GM10847 (cell line): ENCODE data around the gene PARP8.

Source experiments
- POLR2A ChIP-seq: IDR thresholded peaks from 2 replicates; pipeline ENCODE4 v1.6.1; 2011; ENCODE audit not compliant: insufficient read length; ENCODE audit errors: extremely low read depth

The PARP8 gene

DNA sequence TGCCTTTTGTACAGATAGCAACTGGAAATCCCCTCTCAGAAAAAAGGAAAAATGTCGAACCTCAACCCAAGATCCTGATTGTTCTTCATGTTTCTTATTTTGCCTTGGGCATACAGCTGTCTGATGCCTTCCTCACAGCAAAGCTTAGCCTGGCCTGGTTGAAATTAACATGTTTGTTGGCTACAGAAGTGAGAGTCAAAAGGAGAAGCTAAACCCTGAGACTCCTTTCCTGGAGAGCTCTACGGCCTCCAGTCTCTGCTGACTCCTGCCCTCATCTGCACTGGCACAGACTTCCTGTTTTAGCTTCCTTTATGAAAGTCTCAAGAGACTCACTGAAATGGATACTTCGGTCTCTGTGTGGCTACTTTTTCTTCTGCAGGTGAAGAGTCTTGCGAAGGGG lies 186.7 kb downstream of the PARP8 start:
- TF ChIP-seq POLR2A: no peak

DNA sequence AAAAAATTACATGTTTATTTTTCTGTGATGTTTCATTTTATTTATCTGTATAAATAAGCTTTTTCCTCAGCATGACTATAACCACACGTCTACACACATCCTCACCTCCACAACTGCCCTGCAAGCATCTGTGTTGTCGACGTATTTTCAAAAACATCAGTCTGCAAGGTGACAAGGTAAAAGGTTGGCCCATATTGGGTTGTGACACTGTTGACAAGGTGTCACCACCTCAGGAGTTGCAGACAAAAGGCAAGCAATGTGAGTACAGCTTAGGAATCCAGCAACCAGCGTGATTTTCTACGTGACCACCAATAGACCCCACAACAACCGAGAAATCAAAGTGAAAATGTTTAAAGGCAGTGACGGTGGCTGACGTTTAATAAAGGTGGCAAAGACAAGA lies 187.6 kb downstream of the PARP8 start:
- TF ChIP-seq POLR2A: no peak

DNA sequence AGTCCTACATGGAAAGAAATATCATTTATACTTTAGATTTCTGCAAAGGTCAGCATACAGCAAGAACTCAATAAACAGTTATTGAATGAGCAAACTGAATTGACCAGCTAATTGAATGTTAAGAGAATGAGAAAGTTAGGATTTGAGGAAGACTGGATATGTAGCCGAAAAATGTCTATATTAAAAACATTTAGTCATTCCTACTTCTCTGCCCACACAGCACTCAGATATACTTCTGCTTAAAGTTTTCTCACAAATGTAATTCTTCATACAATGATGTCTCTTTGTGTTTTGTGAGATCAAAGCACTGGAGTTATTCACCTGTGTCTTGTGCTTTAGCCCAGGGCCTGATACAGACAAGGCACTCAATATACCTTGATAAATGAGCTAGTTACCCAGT lies 188.6 kb downstream of the PARP8 start:
- no peak for TF ChIP-seq POLR2A

DNA sequence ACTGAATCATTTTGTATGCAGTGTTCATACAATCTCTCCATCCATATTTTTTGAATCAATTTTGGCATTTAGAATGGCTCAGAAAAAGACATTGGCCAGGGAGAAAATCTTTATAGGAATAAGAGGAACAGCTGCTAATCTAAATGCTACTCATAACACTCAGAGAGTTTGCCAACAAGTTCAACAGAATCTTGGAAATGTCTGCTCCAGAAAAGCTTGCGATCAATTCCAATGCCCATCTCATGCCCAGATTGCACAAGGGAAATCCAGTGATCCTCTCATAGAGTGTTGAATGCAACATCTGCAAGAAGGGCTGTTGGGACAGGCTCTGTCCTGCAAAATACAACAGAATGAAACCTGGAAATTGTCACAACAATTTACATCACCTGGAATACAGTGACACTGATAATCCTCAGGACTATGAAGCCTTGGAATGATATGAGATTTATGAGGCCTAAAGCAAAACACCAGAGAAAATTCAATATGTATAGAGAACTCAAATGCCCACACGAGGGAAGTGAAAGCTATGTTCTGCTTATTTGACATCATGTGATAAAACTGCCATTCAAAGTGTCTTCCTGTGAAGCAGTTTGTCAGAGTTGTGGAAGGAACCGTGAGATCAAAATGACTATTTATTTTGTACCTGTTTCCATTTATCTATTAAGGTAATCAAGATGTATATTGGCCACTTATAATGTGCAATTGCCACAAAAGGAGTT lies 190.1 kb downstream of the PARP8 start:
- no peak for TF ChIP-seq POLR2A

DNA sequence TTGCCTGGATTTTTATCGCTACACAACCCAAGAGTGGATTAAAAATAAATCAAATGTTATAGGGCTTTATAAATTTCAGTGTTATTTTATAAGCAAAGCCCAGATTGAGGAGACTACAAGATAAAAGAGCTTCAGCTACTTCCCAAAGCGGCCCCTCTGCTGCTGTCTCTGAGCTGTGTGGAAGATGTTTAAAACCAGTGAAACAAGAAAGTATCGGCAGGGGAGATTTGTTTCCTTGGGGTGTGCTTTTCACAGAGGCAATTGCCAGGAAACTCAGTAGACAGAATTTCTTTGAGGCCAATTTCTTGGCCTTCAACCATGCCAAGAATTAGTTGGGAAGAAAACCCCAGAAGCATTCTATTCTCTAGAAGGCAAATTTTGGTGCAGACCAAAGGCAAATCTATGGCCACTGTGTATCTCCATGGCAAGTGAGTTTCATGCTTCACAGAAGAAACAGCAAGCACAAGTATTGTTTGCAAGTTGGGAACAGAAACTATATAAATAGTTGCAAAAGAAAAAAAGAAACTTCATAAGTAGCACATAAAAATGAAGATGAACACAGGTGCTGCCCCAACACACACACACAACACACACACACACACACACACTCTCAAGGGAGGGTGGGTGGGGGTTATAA lies 197.2 kb downstream of the PARP8 start:
- no peak for TF ChIP-seq POLR2A

DNA sequence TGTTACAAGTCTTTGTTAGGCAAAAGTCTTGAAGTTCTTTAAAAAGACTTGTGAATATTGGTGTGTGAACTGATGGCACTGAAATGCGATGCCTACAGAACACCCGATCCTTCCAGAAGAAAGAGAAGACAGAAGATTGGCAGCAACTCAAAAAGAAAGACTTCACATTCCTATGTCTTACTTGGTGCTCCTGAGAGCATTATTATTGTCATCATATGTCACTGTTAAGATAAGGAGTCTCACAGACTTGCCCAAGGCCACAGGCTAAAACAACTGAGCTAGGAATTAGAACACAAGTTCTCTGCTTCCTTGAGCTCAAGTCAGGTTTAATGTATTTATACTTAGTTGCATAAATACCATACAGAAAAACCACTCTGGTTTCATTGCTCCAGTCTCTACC lies 198.0 kb downstream of the PARP8 start:
- no peak for TF ChIP-seq POLR2A

DNA sequence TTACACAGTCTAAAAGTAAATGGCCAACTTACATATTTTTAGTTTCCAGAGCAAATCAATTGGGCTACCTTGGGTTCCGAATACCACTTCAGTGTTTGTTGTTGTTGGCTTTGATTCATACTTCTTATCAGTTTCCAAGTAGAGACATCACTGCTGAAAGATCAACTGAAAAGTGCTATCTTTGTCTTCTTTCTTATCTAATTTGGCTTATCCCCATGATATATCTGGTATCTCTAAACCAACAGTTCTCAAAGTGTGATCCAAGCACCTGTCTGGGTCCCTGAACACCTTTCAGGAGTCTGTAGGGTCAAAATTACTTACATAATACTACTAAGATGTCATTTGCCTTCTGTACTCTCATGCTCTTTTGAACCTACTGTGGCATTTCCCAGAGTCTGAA lies 200.0 kb downstream of the PARP8 start:
- TF ChIP-seq POLR2A: no peak

DNA sequence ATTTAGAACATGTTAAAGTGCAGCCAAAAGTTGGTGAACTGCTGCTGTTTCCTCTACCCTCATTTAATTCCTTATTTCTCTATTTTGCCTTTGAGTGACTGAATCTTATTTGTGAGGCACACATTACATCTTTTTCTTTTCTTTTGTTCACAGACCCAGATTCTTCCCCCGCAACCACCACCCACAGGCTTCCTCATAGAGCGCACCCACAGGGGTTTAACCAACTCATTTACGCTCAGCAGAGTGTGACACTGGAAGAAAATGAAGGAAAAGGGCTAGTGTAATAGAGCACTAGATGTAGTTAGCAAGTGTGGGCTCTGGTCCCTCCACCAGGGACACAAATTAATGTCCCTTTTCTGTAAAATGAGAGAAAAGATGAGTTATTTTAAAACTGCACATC lies 200.7 kb downstream of the PARP8 start:
- TF ChIP-seq POLR2A: no peak

DNA sequence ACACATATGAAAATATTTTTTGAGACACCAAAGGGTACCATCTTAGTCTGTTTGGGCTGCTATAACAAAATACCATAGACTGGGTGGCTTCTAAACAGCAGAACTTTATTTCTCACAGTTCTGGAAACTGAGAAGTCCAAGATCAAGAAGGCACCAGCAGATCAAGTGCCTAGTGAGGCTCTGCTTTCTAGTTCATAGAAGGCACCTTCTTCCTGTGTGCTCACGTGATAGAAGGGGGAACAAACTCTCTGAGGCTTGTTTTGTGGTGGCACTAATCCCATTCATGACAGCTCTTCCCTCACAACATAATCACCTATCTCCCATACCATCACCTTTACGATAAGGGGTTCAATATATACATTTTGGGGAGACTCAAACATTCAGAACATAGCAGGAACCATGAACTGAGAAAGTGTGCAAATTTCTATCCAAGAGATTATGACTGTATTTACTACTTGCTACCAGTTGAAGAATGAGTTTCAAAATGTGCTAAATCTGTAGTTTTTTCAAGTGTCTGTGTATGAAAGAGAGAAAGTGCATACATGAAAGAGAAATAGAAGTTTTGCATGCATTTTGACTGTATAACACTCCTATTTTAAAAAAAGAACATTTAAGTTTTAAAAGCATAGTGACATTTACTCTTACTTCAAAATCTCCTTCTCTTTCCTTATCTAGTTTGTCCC lies 207.3 kb downstream of the PARP8 start:
- no peak for TF ChIP-seq POLR2A

DNA sequence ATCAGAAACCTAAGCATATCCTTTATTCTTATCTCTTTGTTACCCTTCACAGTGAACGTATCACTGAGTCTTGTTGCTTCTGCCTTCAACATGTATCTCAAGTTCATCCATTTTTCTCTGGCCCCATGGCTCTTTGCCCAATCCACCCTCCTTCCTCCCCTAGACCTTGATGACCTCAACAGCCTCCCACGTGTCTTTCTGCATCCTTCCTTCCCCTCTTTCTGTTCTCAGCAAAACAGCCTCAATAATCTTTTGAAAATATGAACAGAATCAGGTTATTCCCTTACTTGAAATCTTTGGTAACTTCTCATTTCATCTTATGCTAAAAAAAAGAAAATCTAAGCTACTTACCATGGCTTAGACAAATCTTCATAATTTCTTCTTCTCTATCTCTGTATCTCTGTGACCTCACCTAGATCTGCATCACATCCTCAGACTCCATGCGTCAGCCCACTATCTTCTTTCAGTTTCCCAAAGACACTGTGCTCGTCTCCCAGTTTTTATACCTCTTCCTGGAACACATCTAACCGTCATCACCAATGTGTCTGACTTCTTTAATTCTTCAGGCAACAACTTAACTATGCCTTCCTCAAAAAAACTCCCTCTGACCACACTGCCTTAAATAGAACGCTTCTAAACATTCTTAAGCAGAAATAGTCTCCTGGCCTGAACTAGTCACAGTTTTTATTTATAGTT lies 208.0 kb downstream of the PARP8 start:
- TF ChIP-seq POLR2A: no peak

DNA sequence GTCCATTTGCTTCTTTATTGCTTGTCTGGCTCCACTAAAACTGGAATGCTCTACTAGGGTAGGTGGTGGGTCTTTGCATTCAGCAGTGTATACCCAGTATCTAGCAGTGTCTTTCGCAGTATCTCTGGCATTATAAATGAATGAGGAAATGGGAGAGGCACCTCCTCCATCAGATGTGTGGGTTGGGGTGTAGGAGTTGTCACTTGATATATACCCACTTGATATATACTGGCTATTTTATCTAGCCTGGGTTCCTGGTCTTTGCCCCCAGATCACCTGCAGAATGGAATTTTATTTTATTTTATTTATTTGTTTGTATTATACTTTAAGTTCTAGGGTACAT lies 208.5 kb downstream of the PARP8 start:
- TF ChIP-seq POLR2A: no peak

DNA sequence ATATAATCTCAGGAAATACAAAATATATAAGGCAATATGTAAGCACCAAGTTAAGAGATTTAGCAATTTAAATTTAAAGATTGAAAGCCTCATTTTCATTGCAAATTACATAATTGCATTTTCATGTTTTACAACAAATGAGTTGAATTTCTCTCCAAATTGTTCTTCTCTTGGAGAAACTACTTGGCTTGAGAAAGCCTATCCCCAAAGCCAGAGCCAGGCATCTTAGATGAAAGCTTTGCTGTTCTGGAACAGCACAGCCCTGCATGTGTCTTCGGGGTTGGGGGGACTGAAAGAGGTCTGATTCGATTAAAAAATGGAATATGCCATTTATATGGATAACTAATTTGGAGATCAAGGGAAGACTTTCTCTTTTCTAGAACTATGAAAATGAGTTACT lies 212.0 kb downstream of the PARP8 start:
- TF ChIP-seq POLR2A: no peak

DNA sequence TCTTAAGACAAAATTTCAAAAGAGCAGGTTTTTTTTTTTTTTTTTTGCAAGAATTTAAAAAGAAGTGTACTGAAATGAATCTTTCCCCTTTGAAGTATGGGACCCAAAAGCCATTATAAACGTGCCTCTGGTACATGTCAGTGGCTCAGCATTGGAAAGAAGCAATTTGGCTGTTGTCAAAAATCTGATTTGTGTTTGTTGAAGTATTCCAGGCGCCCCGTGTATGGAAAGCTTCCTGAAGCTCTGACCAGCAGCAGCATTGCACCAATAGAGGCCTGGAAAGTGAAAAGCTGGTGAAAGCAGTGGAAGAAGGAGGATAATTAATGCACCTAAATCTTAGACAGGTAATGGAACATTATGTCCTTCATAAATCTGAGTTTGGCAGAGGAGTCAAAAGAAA lies 215.0 kb downstream of the PARP8 start:
- no peak for TF ChIP-seq POLR2A

DNA sequence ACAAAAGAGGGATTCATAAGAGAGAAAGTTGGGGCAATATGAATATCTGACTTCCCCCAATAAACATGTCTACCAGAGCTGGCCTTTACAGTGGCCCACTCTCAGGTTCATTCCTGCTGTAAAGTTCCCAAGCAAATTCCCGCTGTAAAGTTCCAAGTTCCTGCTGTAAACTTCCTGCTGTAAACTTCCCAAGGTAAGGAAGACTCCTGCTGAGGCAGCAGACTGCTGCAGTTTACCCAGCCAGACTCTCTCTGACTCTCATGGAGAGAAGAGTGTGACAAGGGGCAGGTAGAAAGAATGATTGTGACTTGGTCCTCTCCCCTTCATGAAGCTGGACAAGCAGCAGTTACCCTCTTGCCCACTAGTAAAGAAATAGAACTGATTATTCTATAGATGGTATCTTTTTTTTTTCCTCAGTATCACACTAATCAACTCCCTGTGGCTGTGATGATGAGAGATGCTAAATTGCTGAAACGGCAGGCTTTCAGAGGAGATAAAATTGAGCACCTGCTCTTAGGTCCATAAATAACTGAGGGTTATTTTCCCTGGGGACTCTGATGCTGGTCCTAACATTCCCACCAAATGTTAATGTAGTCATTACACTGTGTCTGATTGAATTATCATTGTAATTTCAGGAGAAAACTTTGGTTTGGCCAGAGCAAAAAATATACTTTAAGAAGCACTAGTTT lies 220.4 kb downstream of the PARP8 start:
- TF ChIP-seq POLR2A: no peak

DNA sequence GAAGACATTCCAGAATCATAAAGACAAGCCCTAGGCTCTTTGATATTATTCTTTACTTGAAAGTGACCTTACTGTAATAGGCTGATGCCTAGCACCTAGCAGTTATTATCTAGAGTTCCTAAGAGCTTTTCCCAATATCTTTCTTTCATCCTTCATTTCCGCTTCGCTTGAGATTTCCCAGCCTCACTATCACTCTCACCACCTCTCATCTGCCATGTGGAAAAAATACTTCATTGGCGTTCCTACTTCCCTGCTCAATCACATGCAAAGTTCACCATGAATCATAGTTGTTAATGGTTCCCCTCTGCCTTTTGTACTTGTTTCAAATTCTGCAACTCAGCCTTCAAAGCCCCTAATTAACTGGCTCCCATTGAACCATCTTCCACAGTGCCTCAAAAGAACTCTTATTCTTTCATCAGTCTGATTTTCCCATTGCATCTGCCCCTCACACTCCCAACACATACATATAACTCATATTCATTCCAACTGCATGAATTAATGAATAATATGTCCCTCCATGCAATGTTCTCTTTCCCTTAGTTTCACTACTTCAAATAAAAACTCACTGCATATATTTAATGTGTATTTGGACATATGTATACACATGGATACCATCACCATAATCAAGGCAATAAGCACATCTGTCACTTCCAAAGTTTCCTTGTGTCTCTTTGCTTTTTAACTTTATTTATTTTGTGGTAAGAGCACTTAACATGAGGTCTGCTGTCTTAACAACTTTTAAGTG lies 221.6 kb downstream of the PARP8 start:
- TF ChIP-seq POLR2A: no peak
